ENCODE data around the gene MARCKS.
"Not testable (repeated sequence)": the region's sequence is repeated elsewhere in the genome, so short reads cannot be mapped to it uniquely, and the experiment has no call there.

Gene MARCKS

GRCh38 chr6:113888493-113888892 lies 31.3 kb downstream of the MARCKS start:
- DNase-seq, result no peak

- DNase-seq, result no peak
These were observed 31.9 kb downstream of the MARCKS start for GRCh38 chr6:113888956-113889630.

GRCh38 chr6:113893451-113893850 lies 36.3 kb downstream of the MARCKS start:
- DNase-seq, result no peak

GRCh38 chr6:113893866-113894265 lies 36.7 kb downstream of the MARCKS start:
- no peak for DNase-seq

- no peak for DNase-seq
These were observed 37.8 kb downstream of the MARCKS start for GRCh38 chr6:113894712-113895674.

- DNase-seq, result no peak
These were observed 44.3 kb downstream of the MARCKS start for GRCh38 chr6:113901482-113901881.

- DNase-seq, result no peak
These were observed 46.7 kb downstream of the MARCKS start for GRCh38 chr6:113903666-113904330.

GRCh38 chr6:113907102-113907815 lies 50.1 kb downstream of the MARCKS start:
- no peak for DNase-seq

GRCh38 chr6:113908801-113909200 lies 51.7 kb downstream of the MARCKS start:
- no peak for DNase-seq

- peak; percentile 64 to 65 for DNase-seq
These were observed 52.2 kb downstream of the MARCKS start for GRCh38 chr6:113909224-113909856.

GRCh38 chr6:113910285-113910684 lies 53.1 kb downstream of the MARCKS start:
- DNase-seq, result not testable (repeated sequence)

Measured in AML-193 (cell line).